DMS 273 (cell line): ENCODE results near the gene ZNF771.
"Not testable (repeated sequence)": the region's sequence is repeated elsewhere in the genome, so short reads cannot be mapped to it uniquely, and the experiment has no call there.

Experiments
- DNase-seq: peaks from one replicate; lab custom pipeline; 2025; ENCODE audit not compliant: unreplicated experiment; lab: John Stamatoyannopoulos, UW

The ZNF771 gene

DNA sequence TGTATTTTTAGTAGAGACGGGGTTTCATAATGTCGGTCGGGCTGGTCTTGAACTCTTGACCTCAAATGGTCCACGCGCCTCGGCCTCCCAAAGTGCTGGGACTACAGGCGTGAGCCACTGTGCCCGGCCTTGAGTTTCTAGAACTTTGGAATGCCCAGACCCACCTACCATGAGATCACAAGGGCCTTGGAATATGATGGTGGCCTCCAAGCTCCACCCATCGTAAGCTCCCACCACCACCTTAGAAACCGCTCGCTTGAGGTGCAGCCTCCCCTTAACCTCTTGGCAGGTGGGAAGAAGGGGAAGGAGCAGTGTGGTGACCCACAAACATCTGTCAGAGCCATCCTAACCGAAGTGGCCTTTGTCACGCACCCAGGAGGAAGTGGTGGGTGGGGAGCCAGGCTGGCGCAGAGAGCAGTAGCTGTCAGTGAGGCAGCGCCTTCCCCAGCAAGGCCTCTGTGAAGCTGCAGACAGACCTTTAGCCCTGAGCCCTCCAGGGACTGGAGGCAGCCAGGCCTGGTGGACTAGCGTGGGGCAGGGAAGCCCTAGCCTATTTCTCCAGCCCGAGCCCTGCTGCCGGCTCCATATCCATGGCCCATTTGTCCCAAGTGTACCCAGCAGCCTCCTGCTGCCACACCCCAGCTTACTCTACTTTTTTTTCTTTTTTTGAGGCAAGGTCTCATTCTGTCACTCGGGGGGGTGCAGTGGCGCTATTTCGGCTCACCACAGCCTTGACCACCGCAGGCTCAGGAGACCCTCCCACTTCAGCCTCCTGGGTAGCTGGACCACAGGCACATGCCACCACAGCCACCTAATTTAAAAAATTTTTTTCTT is 51.4 kb downstream of the ZNF771 start:
- DNase-seq, result no peak

DNA sequence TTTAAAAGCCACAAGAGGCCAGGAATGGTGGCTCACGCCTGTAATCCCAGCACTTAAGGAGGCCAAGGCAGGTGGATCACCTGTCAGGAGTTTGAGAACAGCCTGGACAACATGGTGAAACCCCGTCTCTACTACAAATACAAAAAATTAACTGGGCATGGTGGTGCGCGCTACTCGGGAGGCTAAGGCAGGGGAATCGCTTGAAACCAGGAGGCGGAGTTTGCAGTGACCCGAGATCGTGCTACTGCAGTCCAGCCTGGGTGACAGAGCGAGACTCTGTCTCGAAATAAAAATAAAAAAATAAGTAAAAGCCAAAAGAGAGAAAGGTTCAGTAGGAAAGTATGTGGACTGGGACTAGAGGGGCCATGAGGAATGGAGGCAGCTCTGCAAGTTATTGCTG is 52.0 kb downstream of the ZNF771 start:
- DNase-seq, result no peak

GRCh38 chr16:30461426-30461825 is 54.0 kb downstream of the ZNF771 start:
- DNase-seq, result not testable (repeated sequence)

DNA sequence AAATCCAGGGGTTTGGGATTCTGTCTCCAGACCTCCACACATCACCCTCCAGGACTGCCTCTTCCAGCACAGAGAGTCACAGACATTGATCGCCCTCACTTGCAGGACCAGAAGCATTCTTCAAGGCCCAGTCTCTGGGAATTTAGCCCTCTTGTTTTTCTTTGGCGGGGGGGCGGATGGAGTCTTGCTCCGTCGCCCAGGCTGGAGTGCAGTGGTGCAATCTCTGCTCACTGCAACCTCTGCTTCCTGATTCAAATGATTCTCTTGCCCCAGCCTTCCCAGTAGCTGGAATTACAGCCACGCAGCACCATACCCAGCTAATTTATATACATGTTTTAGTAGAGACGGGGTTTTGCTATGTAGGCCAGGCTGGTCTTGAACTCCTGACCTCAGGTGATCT is 56.7 kb downstream of the ZNF771 start:
- no peak for DNase-seq
